HL-60 (cell line): ENCODE measurements around the gene HPSE.

Source experiments
- POLR2AphosphoS5 ChIP-seq: IDR thresholded peaks from 2 replicates; pipeline ENCODE4 v1.6.1; 2012; ENCODE audit warnings: low read depth
- TF ChIP-seq, protein P1 (sequence below): IDR thresholded peaks from one replicate; pipeline ENCODE4 v1.5.1; 2011; ENCODE audit warnings: low read length, control low read depth, inconsistent platforms; ENCODE audit not compliant: insufficient read depth

DNA sequence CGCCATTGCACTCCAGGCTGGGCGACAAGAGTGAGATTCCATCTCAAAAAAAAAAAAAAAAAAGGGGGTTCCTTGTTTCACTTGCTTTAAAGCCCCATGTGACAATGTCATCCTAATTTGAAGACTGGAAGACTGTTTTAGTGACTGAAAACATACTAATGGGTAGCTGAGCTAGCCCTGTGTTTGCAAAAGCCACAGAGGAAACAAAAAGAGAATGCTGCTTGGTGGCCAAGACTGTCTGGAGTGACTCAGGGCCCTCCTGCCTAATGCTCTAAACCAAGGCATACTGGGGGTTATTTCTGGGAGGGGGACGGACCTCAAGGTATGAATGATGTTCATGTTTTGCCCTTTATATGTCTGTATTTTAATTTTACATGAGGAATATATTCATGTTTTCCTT lies 16.0 kb downstream of the HPSE start:
- TF ChIP-seq, protein P1, sequence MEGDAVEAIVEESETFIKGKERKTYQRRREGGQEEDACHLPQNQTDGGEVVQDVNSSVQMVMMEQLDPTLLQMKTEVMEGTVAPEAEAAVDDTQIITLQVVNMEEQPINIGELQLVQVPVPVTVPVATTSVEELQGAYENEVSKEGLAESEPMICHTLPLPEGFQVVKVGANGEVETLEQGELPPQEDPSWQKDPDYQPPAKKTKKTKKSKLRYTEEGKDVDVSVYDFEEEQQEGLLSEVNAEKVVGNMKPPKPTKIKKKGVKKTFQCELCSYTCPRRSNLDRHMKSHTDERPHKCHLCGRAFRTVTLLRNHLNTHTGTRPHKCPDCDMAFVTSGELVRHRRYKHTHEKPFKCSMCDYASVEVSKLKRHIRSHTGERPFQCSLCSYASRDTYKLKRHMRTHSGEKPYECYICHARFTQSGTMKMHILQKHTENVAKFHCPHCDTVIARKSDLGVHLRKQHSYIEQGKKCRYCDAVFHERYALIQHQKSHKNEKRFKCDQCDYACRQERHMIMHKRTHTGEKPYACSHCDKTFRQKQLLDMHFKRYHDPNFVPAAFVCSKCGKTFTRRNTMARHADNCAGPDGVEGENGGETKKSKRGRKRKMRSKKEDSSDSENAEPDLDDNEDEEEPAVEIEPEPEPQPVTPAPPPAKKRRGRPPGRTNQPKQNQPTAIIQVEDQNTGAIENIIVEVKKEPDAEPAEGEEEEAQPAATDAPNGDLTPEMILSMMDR, result no peak
- TF ChIP-seq POLR2AphosphoS5, result no peak
